GM12864 (cell line): Measurements from ENCODE around the gene SUMO4.

ENCODE experiments used
- DNase-seq: peaks from one replicate; pipeline ENCODE4 v3.0.0-alpha.2; 2011; ENCODE audit warnings: low read depth
- H3K4me3 ChIP-seq: 2 replicates; pipeline ENCODE4 v1.5.1; 2011; ENCODE audit warnings: mild to moderate bottlenecking, low read depth, low read length, control low read depth
- TF ChIP-seq, protein P1 (sequence below): IDR thresholded peaks from 2 replicates; pipeline ENCODE4 v1.5.1; 2011; ENCODE audit warnings: low read depth, mild to moderate bottlenecking, moderate library complexity, low read length, control low read depth, inconsistent platforms; ENCODE audit errors: missing control alignments

Gene SUMO4

DNA sequence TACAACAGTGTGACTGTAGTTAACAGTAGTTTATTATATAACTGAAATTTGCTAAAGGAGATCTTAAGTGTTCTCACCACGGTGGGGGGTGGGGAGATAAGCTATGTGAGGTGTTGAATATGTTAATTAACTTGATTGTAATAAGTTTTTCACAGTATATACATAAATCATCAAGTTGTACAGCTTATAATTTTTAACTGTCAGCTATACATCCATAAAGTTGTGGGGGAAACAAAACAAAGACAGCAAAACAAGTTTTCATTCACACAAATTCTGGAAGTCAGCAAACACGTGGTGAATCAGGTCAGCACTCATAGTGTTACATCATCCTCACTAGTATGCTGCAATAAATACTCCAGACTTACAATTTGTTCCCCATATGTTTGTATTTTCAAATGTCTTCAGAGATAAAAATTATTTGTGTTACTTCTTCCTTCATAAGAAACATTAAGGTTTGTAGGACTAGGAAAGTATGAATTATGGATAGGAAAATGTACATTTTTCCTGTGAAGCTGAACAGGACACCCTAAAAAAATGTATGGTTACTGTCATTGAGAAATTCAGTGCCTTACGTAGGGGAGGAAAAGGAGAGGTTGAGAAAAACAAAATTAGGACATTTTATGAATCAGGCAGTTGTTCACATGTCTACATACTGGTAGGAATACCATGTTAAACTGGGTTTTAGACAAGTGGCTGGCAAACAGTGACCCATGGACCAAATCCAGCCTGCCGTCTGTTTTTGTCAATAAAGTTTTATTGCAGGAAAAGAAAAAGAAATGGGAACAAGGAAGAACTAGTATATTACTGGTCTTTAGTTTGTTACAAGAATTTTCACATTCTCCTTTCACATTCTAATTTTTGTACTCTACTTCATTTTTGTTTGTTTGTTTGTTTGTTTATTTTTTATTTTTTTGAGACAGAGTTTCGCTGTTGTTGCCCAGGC is 6.0 kb downstream of the SUMO4 start:
- TF ChIP-seq, protein P1, sequence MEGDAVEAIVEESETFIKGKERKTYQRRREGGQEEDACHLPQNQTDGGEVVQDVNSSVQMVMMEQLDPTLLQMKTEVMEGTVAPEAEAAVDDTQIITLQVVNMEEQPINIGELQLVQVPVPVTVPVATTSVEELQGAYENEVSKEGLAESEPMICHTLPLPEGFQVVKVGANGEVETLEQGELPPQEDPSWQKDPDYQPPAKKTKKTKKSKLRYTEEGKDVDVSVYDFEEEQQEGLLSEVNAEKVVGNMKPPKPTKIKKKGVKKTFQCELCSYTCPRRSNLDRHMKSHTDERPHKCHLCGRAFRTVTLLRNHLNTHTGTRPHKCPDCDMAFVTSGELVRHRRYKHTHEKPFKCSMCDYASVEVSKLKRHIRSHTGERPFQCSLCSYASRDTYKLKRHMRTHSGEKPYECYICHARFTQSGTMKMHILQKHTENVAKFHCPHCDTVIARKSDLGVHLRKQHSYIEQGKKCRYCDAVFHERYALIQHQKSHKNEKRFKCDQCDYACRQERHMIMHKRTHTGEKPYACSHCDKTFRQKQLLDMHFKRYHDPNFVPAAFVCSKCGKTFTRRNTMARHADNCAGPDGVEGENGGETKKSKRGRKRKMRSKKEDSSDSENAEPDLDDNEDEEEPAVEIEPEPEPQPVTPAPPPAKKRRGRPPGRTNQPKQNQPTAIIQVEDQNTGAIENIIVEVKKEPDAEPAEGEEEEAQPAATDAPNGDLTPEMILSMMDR: no peak
- no peak overlapping the region for H3K4me3 ChIP-seq
- DNase-seq: no peak

DNA sequence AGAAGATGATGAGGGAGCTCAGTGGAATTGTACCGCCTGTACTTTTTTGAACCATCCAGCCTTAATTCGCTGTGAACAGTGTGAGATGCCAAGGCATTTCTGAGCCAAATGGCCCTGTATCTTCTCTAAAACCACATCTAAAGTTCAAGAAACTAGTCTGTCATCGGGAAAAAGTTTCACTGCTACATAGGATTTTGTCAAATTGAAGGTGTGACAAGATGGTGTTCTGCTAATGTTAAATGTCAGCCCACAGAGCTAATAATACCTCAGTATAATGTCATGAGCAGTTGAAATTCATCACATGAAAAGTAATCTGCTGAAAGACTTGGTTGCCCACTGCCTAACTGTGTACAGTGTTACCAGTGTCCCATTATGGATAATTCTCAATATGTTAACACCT is 9.6 kb downstream of the SUMO4 start:
- TF ChIP-seq, protein P1: no peak
- H3K4me3 ChIP-seq: no peak overlapping the region
- DNase-seq: no peak

DNA sequence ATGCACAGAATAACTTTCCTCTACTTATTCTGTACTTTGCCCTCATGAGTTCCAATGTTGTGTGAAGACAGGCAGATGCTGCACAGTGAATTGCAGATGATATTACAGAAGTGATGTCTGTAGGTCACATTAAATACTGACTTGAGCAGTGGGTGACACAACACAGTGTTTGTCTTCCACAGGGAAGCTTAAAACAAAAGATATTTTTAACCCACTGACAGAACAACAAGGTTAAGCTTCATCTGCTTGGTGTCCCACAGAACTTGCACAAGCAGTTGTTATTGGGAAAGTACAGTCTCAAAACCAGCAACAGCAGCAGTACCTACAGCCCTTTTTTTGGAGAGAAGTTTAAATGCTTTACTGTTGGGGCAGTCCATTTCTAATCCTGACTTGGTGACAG is 10.5 kb downstream of the SUMO4 start:
- no peak for DNase-seq
- TF ChIP-seq, protein P1: no peak
- H3K4me3 ChIP-seq: no peak overlapping the region

DNA sequence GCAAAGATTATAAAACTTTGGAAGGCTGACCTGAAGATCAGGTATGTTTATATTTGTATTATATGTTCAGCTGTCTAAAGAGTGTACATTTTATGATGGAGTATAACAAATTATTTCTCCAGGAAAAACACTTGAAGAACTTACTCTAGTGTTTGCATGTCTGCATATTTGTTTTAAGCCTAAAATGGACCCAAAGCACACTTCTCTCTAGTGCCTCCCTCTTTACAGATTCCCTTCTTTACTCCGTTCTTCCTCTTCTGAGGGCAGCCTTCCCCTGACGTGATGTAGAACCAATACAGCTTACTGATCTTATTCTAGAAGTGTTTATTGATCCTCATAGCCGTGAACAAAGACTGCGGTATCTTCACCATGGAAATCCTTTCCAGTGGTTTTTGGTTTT is 13.9 kb downstream of the SUMO4 start:
- TF ChIP-seq, protein P1: no peak
- H3K4me3 ChIP-seq: no peak overlapping the region
- no peak for DNase-seq

DNA sequence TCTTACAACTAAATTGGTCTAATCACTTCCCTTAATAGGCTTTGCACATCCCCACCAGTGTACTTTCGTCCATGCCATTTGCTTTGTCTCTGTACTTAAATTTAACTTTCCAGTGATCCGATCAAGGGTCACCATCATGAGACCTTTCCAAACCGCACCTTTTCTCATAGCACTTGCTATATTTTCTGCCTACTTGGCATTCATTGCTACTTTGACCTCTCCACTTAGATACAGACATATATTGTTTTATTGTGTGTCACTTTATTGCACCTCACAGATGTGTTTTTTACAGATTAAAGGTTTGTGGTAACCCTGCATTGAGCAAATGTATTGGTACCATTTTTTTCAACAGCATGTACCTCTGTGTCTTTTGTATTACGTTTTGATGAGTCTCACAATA is 14.8 kb downstream of the SUMO4 start:
- DNase-seq: no peak
- no peak overlapping the region for H3K4me3 ChIP-seq
- TF ChIP-seq, protein P1: no peak

DNA sequence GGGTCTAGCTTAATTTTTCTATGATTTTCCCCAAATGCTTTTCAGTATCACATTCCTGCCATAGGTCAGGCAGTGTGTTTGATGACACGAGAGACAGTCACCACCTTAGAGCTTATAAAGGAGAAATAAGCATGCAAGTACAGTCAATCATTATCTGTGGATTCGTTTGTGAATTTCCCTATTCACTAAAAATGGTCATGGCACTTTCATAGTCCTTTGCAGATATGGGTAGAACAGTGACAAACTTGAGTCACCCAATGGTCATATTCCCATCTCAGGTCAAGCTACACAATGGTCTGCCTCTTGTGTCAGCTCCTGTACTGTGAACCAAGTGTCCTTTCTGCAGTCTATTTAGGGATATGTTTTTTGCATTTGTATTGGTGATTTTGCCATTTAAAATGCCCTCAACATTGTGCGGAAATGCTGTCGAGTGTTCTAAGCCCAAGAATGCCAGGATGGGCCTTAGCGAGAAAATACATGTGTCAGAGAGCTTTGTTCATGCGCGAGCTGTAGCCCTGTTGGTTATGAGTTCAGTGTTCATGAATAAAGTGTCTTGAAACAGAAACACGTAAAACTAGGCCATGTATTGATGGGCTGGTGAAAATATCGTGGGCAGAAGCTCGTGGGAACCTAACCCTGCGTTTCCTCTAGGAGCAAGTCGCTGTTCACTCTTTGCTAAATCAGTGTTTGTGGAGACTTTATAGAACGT is 19.8 kb downstream of the SUMO4 start:
- TF ChIP-seq, protein P1: no peak
- no peak for DNase-seq
- no peak overlapping the region for H3K4me3 ChIP-seq
